ENCODE results near the gene SIRPG. TPM values are rescaled to one million over a fixed set of nuclear protein-coding genes. Genes with fewer than 3 reads are reported as not detected.
A peak's percentile ranks its signal among the peaks of the same experiment; 100 is the strongest.

SIRPG gene
- total and polyA plus RNA-seq, 10 of the 15 experiments (the other 5 are each of a cell fraction or from before 2014, with no cell fraction given), result 1.1 to 13.0 (median 4.1) TPM

- TF ChIP-seq NFIC (IDR thresholded peaks at IDR 0.05; ENCODE audit: low read depth, low read length), result 0 out of 2 replicates have a peak, but pooled peaks have one; percentile 53
- TF ChIP-seq RAD21 (IDR thresholded peaks at IDR 0.05; ENCODE audit: insufficient read depth, low read depth, low read length), result no peak
- TF ChIP-seq KAT2A (conservative IDR thresholded peaks at IDR 0.05; ENCODE audit: control insufficient read depth, low read depth, low read length), result no peak
- no peak for TF ChIP-seq RAD51 (IDR thresholded peaks at IDR 0.05)
- TF ChIP-seq SMAD1 (IDR thresholded peaks at IDR 0.05; ENCODE audit: low read depth, partially characterized antibody), result no peak
- TF ChIP-seq NR2C1 (IDR thresholded peaks at IDR 0.05), result no peak
- no peak for TF ChIP-seq NFXL1 (IDR thresholded peaks at IDR 0.05; ENCODE audit: borderline replicate concordance)
- peak; percentile 68 to 76; a peak in 2 of 4 replicates for TF ChIP-seq IKZF2 (IDR thresholded peaks at IDR 0.05)
- TF ChIP-seq ZZZ3 (IDR thresholded peaks at IDR 0.05; ENCODE audit: control insufficient read depth, insufficient read length, low read depth), result no peak
- no peak for TF ChIP-seq SRF (IDR thresholded peaks at IDR 0.05; ENCODE audit: low read depth in 2 of 2, low read length in 2 of 2)
- TF ChIP-seq ELK1 (IDR thresholded peaks at IDR 0.05; ENCODE audit: low read depth, low read length), result no peak
- no peak for TF ChIP-seq SUPT20H (IDR thresholded peaks at IDR 0.05; ENCODE audit: borderline replicate concordance, control insufficient read depth, low read depth, low read length)
- TF ChIP-seq ZNF622 (IDR thresholded peaks at IDR 0.05), result no peak
- no peak for TF ChIP-seq YY1 (IDR thresholded peaks at IDR 0.05; ENCODE audit: low read depth, low read length)
- no peak for TF ChIP-seq SUZ12 (IDR thresholded peaks at IDR 0.05; ENCODE audit: unreplicated experiment)
- peak; percentile 77 for TF ChIP-seq SPI1 (IDR thresholded peaks at IDR 0.05; ENCODE audit: borderline replicate concordance, insufficient read depth, low read depth, low read length)
- TF ChIP-seq E2F4 (IDR thresholded peaks at IDR 0.05; ENCODE audit: low read depth, low read length), result no peak
- TF ChIP-seq CBFB (IDR thresholded peaks at IDR 0.05; ENCODE audit: low read depth), result peak; percentile 43; the same call in 1 of the 2 replicates
- no peak for TF ChIP-seq IRF3 (IDR thresholded peaks at IDR 0.05)
- no peak for TF ChIP-seq RCOR1 (conservative IDR thresholded peaks at IDR 0.05; ENCODE audit: low read depth, low read length)
- no peak for TF ChIP-seq CREM (IDR thresholded peaks at IDR 0.05; ENCODE audit: low read depth)
- TF ChIP-seq BACH1 (IDR thresholded peaks at IDR 0.05; ENCODE audit: borderline replicate concordance), result no peak
- no peak for TF ChIP-seq SMC3 (IDR thresholded peaks at IDR 0.05; ENCODE audit: borderline replicate concordance, low read length)
- TF ChIP-seq RUNX3 (IDR thresholded peaks at IDR 0.05; ENCODE audit: low read length), result peak; percentile 93
- TF ChIP-seq RELB (IDR thresholded peaks at IDR 0.05; ENCODE audit: low read depth), result peak; percentile 45; the same call in 1 of the 2 replicates
- no peak for TF ChIP-seq MYC (IDR thresholded peaks at IDR 0.05; ENCODE audit: insufficient read depth, insufficient read length, insufficient replicate concordance, low read length, severe bottlenecking)
- TF ChIP-seq PAX5 (IDR thresholded peaks at IDR 0.05; ENCODE audit: borderline replicate concordance, low read depth, low read length), result no peak
These were observed 37.6 kb downstream of the SIRPG start, which contains the start of gene SIRPB1 (continued) for GRCh38 chr20:1619861-1620444.

Data from GM12878 (cell line).